ENCODE data around the gene AZU1. TPM values are rescaled to one million over a fixed set of nuclear protein-coding genes. Genes with fewer than 3 reads are reported as not detected.
A peak's percentile ranks its signal among the peaks of the same experiment; 100 is the strongest.

AZU1 gene
- total RNA-seq, 1 donor from 2014 or later: 0.21 TPM

DNA sequence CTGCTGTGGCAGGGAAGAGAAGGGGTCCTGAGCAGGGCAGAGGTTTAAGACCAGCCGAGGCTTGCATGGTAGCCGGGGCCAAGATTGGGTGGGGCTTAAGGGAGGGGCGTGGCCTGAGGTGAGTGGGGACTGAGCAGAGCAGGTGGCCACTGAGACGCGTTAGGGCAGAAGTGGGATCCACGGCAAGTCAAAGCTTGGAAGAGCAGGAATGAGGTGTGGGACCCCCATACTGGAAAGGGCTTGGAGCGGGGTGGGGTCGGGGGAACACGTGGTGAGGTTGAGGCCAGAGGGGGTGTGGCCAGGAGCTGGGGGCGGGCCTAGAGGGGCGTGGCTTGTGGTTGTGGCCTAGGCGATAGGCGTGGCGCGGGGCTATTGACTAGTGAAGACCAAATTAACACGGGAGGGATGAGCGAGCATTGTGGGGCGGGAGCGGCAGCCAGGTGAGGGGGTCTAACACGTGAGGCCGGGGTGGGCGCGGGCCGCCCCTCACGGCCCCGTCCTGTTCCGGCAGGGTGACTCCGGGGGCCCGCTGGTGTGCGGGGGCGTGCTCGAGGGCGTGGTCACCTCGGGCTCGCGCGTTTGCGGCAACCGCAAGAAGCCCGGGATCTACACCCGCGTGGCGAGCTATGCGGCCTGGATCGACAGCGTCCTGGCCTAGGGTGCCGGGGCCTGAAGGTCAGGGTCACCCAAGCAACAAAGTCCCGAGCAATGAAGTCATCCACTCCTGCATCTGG is 35.1 kb downstream of the AZU1 start:
- H3K27me3 Mint-ChIP-seq (ENCODE audit: unreplicated experiment): peaks cover 13% of the 10 kb centered on the region
- peak overlapping the region; percentile 30 for H3K27ac Mint-ChIP-seq (ENCODE audit: unreplicated experiment)
- H3K9me3 Mint-ChIP-seq (ENCODE audit: unreplicated experiment): no peaks in the 10 kb centered on the region
- TF ChIP-seq, protein P1, sequence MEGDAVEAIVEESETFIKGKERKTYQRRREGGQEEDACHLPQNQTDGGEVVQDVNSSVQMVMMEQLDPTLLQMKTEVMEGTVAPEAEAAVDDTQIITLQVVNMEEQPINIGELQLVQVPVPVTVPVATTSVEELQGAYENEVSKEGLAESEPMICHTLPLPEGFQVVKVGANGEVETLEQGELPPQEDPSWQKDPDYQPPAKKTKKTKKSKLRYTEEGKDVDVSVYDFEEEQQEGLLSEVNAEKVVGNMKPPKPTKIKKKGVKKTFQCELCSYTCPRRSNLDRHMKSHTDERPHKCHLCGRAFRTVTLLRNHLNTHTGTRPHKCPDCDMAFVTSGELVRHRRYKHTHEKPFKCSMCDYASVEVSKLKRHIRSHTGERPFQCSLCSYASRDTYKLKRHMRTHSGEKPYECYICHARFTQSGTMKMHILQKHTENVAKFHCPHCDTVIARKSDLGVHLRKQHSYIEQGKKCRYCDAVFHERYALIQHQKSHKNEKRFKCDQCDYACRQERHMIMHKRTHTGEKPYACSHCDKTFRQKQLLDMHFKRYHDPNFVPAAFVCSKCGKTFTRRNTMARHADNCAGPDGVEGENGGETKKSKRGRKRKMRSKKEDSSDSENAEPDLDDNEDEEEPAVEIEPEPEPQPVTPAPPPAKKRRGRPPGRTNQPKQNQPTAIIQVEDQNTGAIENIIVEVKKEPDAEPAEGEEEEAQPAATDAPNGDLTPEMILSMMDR (IDR thresholded peaks at IDR 0.05; ENCODE audit: unreplicated experiment): no peak
- peak overlapping the region; percentile 24 for H3K4me3 Mint-ChIP-seq (ENCODE audit: unreplicated experiment)
- DNase-seq (ENCODE audit: low spot score): peak; percentile 56
- H3K4me1 Mint-ChIP-seq (ENCODE audit: unreplicated experiment): no peaks in the 10 kb centered on the region
- H3K36me3 Mint-ChIP-seq (ENCODE audit: low read depth, unreplicated experiment): peaks cover 4% of the 10 kb centered on the region

DNA sequence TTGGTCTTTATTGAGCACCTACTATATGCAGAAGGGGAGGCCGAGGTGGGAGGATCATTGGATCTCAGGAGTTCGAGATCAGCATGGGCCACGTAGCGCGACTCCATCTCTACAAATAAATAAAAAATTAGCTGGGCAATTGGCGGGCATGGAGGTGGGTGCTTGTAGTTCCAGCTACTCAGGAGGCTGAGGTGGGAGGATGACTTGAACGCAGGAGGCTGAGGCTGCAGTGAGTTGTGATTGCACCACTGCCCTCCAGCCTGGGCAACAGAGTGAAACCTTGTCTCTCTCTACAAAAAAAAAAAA is 35.6 kb downstream of the AZU1 start:
- Mint-ChIP-seq H3K36me3 (ENCODE audit: low read depth, unreplicated experiment) (peaks cover 4% of the 10 kb centered on the region), H3K4me3 (ENCODE audit: unreplicated experiment) (no peak overlapping the region), H3K9me3 (ENCODE audit: unreplicated experiment) (no peaks in the 10 kb centered on the region), H3K27me3 (ENCODE audit: unreplicated experiment) (peaks cover 12% of the 10 kb centered on the region), H3K4me1 (ENCODE audit: unreplicated experiment) (no peaks in the 10 kb centered on the region), H3K27ac (ENCODE audit: unreplicated experiment) (no peak overlapping the region)
- DNase-seq (ENCODE audit: low spot score): no peak
- TF ChIP-seq, protein P1 (IDR thresholded peaks at IDR 0.05; ENCODE audit: unreplicated experiment): no peak

DNA sequence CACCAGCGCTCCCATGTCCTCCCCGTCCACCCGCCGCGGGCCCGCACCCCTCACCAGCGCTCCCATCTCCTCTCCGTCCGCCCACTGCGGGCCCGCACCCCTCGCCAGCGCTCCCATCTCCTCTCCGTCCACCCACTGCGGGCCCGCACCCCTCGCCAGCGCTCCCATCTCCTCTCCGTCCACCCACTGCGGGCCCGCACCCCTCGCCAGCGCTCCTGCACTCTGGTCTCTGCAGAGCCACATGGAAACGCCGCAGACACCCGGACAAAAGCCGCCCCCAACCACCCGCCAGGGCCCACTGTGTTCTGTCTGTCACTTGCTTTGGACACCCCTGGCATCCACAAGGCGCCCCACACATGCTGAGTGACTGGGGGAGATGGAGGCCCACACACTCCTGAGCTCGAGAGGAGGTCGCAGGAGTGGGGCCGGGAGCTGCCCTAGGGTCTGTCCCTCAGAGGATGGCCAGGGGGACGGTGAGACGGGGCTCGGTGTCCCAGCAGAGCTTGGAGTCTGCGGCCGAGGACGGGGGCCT is 39.2 kb downstream of the AZU1 start:
- H3K27ac Mint-ChIP-seq (ENCODE audit: unreplicated experiment): no peak overlapping the region
- no peak overlapping the region for H3K4me3 Mint-ChIP-seq (ENCODE audit: unreplicated experiment)
- TF ChIP-seq, protein P1 (IDR thresholded peaks at IDR 0.05; ENCODE audit: unreplicated experiment): no peak
- H3K27me3 Mint-ChIP-seq (ENCODE audit: unreplicated experiment): peaks cover 16% of the 10 kb centered on the region
- DNase-seq (ENCODE audit: low spot score): no peak
- no peaks in the 10 kb centered on the region for H3K4me1 Mint-ChIP-seq (ENCODE audit: unreplicated experiment)
- H3K36me3 Mint-ChIP-seq (ENCODE audit: low read depth, unreplicated experiment): peaks cover 11% of the 10 kb centered on the region
- H3K9me3 Mint-ChIP-seq (ENCODE audit: unreplicated experiment): no peaks in the 10 kb centered on the region

DNA sequence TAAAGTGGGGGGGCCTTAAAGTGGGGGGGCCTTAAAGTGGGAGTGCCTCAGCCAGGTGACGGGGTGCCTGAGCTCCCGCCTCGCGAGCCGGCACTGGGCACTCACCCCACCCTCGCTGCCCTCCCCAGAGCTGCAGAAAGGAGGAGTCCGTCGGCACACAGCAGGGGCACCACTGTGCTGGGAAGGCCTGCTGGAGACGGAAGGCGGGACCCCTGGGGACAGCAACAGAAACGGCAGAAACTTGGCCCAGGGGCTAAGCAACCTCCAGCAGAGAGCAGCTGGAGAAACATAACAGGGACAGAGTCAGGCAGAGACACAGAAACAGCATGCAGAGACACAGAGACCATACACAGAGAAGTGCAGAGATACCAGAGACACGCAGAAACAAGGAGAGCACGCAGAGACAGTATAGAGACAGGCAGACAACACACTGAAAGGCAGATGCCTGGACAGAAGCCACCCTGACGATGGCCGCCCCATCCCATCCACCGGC is 39.7 kb downstream of the AZU1 start:
- no peaks in the 10 kb centered on the region for H3K4me1 Mint-ChIP-seq (ENCODE audit: unreplicated experiment)
- no peak overlapping the region for H3K27ac Mint-ChIP-seq (ENCODE audit: unreplicated experiment)
- H3K4me3 Mint-ChIP-seq (ENCODE audit: unreplicated experiment): peak overlapping the region; percentile 6

More for the DNA sequence above, 39.7 kb downstream of the AZU1 start:
- TF ChIP-seq, protein P1 (IDR thresholded peaks at IDR 0.05; ENCODE audit: unreplicated experiment): no peak
- DNase-seq (ENCODE audit: low spot score): no peak
- H3K27me3 Mint-ChIP-seq (ENCODE audit: unreplicated experiment): peaks cover 16% of the 10 kb centered on the region
- H3K36me3 Mint-ChIP-seq (ENCODE audit: low read depth, unreplicated experiment): peaks cover 11% of the 10 kb centered on the region
- no peaks in the 10 kb centered on the region for H3K9me3 Mint-ChIP-seq (ENCODE audit: unreplicated experiment)

Measured in endothelial cell (in vitro differentiated cells).